AG04449 (cell line): ENCODE measurements around the gene DOCK6.

Experiments
- CTCF ChIA-PET: fragments of 350-600 bp; formaldehyde crosslinking; extraction: SDS; loops from one replicate; lab custom pipeline; 2021; ENCODE audit warnings: antibody characterized with exemption; lab: Yijun Ruan, JAX
- POLR2A ChIA-PET: fragments of 400-600, 350-600 bp; formaldehyde crosslinking; extraction: SDS; loops from one replicate; lab custom pipeline; 2020; ENCODE audit warnings: antibody characterized with exemption, inconsistent platforms; lab: Yijun Ruan, JAX
- DNase-seq: peaks from one replicate; pipeline ENCODE4 v3.0.0-alpha.2; 2010; ENCODE audit warnings: low read depth, low spot score
- H3K4me3 ChIP-seq: 2 replicates; pipeline ENCODE4 v1.5.1; 2011; ENCODE audit warnings: low read depth, mild to moderate bottlenecking, control low read depth, low read length
- CTCF ChIP-seq: IDR thresholded peaks from one replicate; pipeline ENCODE4 v1.5.1; 2011; ENCODE audit warnings: mild to moderate bottlenecking, moderate library complexity, low read length, control low read depth, inconsistent platforms; ENCODE audit not compliant: insufficient read depth; ENCODE audit errors: missing control alignments

The DOCK6 gene

GRCh38 chr19:11269408-11269807, 7.1 kb upstream of the DOCK6 start:
- no peak for TF ChIP-seq CTCF
- H3K4me3 ChIP-seq = no peak overlapping the region
- DNase-seq = no peak
- CTCF ChIA-PET = no interaction called here
- POLR2A ChIA-PET = no interaction called here

GRCh38 chr19:11268783-11269267, 6.5 kb upstream of the DOCK6 start:
- no peak for TF ChIP-seq CTCF
- POLR2A ChIA-PET = no interaction called here
- no peak for DNase-seq
- no peak overlapping the region for H3K4me3 ChIP-seq
- CTCF ChIA-PET = interaction anchor here (0.7 to 1.3 kb wide), 2 partner anchors 112 to 213 kb away, joined by 3 read pairs; no protein-coding TSS in a partner anchor

DNA sequence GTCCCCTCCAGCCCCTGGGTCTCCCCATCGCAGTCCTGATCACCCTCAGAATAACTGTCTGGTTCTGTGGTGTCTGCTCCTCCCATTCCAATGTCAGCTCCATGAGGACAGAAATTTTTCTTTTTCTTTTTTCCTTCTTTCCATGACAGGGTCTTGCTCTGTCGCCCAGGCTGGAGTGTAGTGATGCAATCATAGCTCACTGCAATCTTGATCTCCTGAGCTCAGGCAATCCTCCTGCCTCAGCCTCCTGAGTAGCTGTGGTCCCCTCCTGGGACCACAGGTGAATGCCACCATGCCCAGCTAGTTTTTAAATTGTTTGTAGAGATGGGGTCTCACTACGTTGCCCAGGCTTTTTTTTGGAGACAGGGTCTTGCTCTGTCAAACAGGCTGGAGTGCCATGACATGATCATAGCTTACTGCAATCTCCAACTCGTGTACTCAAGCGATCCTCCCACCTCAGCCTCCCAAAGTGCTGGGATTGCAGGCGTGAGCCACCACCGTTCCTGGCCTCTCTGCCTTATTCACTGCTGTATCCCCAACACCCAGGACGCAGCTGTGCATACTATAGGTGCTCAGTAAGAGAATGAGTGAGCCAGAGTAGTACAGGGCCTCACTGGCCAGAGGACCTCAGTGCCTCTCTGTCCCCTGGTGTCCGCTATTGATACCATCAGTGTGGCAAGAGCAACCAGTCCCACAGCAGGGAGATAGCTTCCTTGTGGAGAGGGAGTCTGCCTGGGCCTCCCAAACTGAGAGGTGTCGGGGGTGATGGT, 5.2 kb upstream of the DOCK6 start:
- ChIA-PET POLR2A (no interaction called here), CTCF (interaction anchor here (0.7 to 1.3 kb wide), 3 partner anchors 24 to 215 kb away, joined by 3 to 4 read pairs (median 4); no protein-coding TSS in a partner anchor)
- TF ChIP-seq CTCF = no peak
- no peak overlapping the region for H3K4me3 ChIP-seq
- DNase-seq = no peak

DNA sequence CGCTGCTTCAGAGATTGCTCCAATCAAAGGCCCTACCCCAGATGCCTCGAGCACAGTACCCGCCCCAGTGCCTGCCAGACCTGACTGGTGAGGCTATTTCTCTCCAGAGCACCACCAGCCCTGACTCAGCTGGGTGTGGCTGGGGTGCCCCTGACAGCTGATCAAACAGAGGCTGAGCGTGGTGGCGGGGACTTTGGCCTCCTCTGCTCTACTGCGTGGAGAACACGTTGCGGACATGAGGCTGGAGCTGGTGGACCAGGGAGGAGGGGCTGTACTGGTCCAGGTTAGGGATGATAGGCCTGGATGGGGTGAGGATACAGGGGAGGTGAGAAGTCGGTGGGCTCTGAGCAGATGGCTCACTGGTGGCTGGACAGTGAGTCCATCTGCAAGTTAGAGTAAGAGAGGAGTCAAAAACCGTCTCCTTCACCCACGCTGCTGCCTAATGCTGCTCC, 3.5 kb upstream of the DOCK6 start:
- H3K4me3 ChIP-seq = no peak overlapping the region
- TF ChIP-seq CTCF = no peak
- POLR2A ChIA-PET = no interaction called here
- CTCF ChIA-PET = interaction anchor here (1.1 to 1.6 kb wide), 3 partner anchors 8 to 217 kb away, joined by 3 to 5 read pairs (median 3); no protein-coding TSS in a partner anchor
- DNase-seq = no peak

- no peak for TF ChIP-seq CTCF
- no peak for DNase-seq
- no peak overlapping the region for H3K4me3 ChIP-seq
- POLR2A ChIA-PET = no interaction called here
- CTCF ChIA-PET = interaction anchor here (0.8 to 1.6 kb wide), 4 partner anchors 9 to 217 kb away, joined by 3 to 5 read pairs (median 3); no protein-coding TSS in a partner anchor
Measured at GRCh38 chr19:11265177-11265784, 3.0 kb upstream of the DOCK6 start.
